Chondrocyte (in vitro differentiated cells): ENCODE measurements around the gene PTH1R. TPM values are rescaled to one million over a fixed set of nuclear protein-coding genes. Genes with fewer than 3 reads are reported as not detected.

Source experiments
- DNase-seq: peaks from one replicate; pipeline ENCODE4 v3.0.0; 2021; ENCODE audit warnings: mixed read lengths, low spot score
- H3K27ac Mint-ChIP-seq: one replicate; pipeline ENCODE4 v1.8.0; 2021; ENCODE audit warnings: mild to moderate bottlenecking, moderate library complexity, mixed read lengths; ENCODE audit not compliant: unreplicated experiment
- H3K27me3 Mint-ChIP-seq: 2 replicates; pipeline ENCODE4 v1.8.0; 2021; ENCODE audit warnings: low read depth, mixed read lengths
- H3K36me3 Mint-ChIP-seq: 2 replicates; pipeline ENCODE4 v1.8.0; 2021; ENCODE audit warnings: low read depth, mixed read lengths
- H3K4me1 Mint-ChIP-seq: 2 replicates; pipeline ENCODE4 v1.8.0; 2021; ENCODE audit warnings: low read depth, mild to moderate bottlenecking, mixed read lengths
- H3K4me3 Mint-ChIP-seq: one replicate; pipeline ENCODE4 v1.8.0; 2021; ENCODE audit warnings: mild to moderate bottlenecking, moderate library complexity, mixed read lengths; ENCODE audit not compliant: unreplicated experiment
- H3K9me3 Mint-ChIP-seq: 2 replicates; pipeline ENCODE4 v1.8.0; 2021; ENCODE audit warnings: low read depth, mixed read lengths
- CTCF ChIP-seq: fragments of 200-600 bp; sonication (generic); IDR thresholded peaks from 2 replicates; pipeline ENCODE4 v1.5.0; 2021; ENCODE audit warnings: antibody characterized with exemption, mild to moderate bottlenecking, moderate library complexity
- total RNA-seq: library from RNA; stranded (reverse); gene quantifications from 3 replicates; pipeline ENCODE4 v1.2.1, GENCODE V29; 2021

The PTH1R gene
- total RNA-seq, 1 donor from 2014 or later = 3.1 TPM

GRCh38 chr3:46900007-46900292, 22.4 kb downstream of the PTH1R start:
- Mint-ChIP-seq H3K4me1 (peaks cover 6% of the 10 kb centered on the region), H3K27ac (no peak overlapping the region), H3K9me3 (no peaks in the 10 kb centered on the region), H3K27me3 (no peaks in the 10 kb centered on the region), H3K36me3 (no peaks in the 10 kb centered on the region), H3K4me3 (no peak overlapping the region)
- TF ChIP-seq CTCF = no peak
- peak; percentile 86 for DNase-seq

- Mint-ChIP-seq H3K36me3 (no peaks in the 10 kb centered on the region), H3K27me3 (no peaks in the 10 kb centered on the region), H3K4me3 (no peak overlapping the region), H3K27ac (peak overlapping the region; percentile 51), H3K9me3 (no peaks in the 10 kb centered on the region), H3K4me1 (peaks cover 6% of the 10 kb centered on the region)
- peak; percentile 53 for DNase-seq
- no peak for TF ChIP-seq CTCF
These were observed 22.8 kb downstream of the PTH1R start for GRCh38 chr3:46900356-46900755.

DNA sequence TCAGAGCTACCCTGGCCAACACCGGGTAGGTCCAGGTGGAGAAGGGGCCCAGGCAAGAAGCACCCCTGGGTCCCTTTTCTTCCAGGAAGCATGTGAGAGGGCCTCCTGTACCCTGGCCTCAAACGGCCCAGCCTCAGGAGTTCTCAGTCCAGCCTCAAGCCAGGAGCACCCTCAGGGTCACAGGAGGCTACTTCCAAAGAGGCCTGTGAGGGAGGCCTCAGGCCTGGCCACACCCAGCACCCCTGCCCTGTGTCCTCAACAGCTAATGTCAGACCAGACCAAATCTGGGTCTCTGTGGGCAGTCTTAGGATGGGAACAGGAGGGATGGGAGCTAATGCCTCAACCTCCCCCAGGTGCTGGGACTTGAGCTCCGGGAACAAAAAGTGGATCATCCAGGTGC, 23.5 kb downstream of the PTH1R start:
- peak; percentile 51 for DNase-seq
- Mint-ChIP-seq H3K27ac (no peak overlapping the region), H3K36me3 (no peaks in the 10 kb centered on the region), H3K27me3 (no peaks in the 10 kb centered on the region), H3K4me1 (peaks cover 6% of the 10 kb centered on the region), H3K4me3 (no peak overlapping the region), H3K9me3 (no peaks in the 10 kb centered on the region)
- TF ChIP-seq CTCF = no peak

- H3K27ac Mint-ChIP-seq = no peak overlapping the region
- H3K9me3 Mint-ChIP-seq = no peaks in the 10 kb centered on the region
- H3K4me3 Mint-ChIP-seq = no peak overlapping the region
- no peak for TF ChIP-seq CTCF
- peaks cover 6% of the 10 kb centered on the region for H3K4me1 Mint-ChIP-seq
- H3K36me3 Mint-ChIP-seq = no peaks in the 10 kb centered on the region
- DNase-seq = peak; percentile 65
- H3K27me3 Mint-ChIP-seq = no peaks in the 10 kb centered on the region
These were observed 24.2 kb downstream of the PTH1R start for GRCh38 chr3:46901591-46902187.

DNA sequence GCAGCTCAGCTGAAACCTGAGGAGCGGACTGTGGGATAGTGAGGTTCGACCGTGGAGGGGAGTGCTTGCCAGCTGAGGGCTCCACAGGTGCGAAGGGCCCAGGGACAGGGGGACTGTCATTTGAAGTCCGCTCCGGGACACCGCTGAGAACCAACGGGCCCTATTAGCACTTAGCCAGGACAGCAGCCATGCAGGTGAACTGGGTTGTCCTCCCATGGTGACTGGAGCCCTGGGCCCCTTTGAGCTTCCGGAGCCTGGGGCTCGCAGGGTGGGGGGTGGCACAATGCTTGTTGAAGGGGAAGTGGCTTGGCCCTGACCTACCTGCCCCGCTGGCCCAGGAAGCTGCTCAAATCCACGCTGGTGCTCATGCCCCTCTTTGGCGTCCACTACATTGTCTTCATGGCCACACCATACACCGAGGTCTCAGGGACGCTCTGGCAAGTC, 24.7 kb downstream of the PTH1R start:
- Mint-ChIP-seq H3K36me3 (no peaks in the 10 kb centered on the region), H3K9me3 (no peaks in the 10 kb centered on the region), H3K27ac (no peak overlapping the region), H3K4me1 (peaks cover 6% of the 10 kb centered on the region), H3K27me3 (no peaks in the 10 kb centered on the region), H3K4me3 (no peak overlapping the region)
- no peak for TF ChIP-seq CTCF
- DNase-seq = peak; percentile 75
